ENCODE measurements around the gene TAS2R30. TPM values are rescaled to one million over a fixed set of nuclear protein-coding genes. Genes with fewer than 3 reads are reported as not detected.

TAS2R30 gene
- polyA plus RNA-seq, 1 experiment, result 0.07 TPM

DNA sequence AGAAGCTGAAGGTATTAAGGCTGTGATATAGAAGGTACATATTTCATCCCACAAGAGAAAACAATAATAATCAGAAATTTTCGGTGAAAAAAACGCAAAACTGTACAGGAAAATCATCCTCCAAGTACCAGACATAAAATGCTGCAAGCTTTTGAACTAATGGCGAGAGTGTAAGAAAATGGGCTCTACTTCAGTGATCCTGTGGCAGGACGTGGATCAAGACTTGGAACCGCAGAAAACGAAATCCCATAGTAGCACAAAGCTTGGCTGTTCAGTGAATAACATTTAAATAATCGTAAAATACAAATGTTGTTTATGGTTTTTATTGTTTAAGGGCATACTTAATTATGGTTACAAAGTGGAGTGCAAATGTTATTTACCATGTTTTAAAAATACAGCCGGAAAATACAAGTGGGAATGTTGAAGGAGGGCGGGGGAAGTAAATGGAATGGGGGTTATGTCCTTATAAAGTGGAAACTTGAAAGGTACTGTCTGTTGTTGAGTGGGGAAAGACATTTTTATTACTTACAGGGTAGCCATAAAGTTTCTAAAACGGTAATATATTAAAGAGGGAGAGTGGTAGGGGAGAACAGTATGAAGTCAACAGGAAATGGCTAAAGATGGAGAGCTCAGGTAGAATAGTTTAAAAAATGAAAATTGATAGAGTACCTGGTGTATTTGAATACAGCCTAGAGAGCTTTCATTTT lies 37.7 kb upstream of the TAS2R30 start:
- Histone ChIP-seq H3K27me3 (ENCODE audit: control insufficient read depth, insufficient read depth, low read length) (no peaks in the 10 kb centered on the region), H3K27ac (ENCODE audit: low read depth, low read length) (no peak overlapping the region), H3K9me3 (ENCODE audit: control insufficient read depth, insufficient read depth, low read length) (no peaks in the 10 kb centered on the region; the same call in 1 of the 2 replicates), H3K4me3 (ENCODE audit: low read depth, low read length) (peak overlapping the region; percentile 94)
- ChIA-PET POLR2A (interaction anchor here (0.6 to 1.6 kb wide), 7 partner anchors 9 to 449 kb away, joined by 3 to 7 read pairs (median 5); partner anchors contain the start of gene YBX3), CTCF (interaction anchor here (1.3 to 2.2 kb wide), 5 partner anchors 27 to 422 kb away, joined by 3 to 7 read pairs (median 5); no protein-coding TSS in a partner anchor)
- TF ChIP-seq, protein P1, sequence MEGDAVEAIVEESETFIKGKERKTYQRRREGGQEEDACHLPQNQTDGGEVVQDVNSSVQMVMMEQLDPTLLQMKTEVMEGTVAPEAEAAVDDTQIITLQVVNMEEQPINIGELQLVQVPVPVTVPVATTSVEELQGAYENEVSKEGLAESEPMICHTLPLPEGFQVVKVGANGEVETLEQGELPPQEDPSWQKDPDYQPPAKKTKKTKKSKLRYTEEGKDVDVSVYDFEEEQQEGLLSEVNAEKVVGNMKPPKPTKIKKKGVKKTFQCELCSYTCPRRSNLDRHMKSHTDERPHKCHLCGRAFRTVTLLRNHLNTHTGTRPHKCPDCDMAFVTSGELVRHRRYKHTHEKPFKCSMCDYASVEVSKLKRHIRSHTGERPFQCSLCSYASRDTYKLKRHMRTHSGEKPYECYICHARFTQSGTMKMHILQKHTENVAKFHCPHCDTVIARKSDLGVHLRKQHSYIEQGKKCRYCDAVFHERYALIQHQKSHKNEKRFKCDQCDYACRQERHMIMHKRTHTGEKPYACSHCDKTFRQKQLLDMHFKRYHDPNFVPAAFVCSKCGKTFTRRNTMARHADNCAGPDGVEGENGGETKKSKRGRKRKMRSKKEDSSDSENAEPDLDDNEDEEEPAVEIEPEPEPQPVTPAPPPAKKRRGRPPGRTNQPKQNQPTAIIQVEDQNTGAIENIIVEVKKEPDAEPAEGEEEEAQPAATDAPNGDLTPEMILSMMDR (IDR thresholded peaks at IDR 0.05; ENCODE audit: low read depth, low read length), result no peak
- DNase-seq (ENCODE audit: low read depth, low spot score), result no peak

DNA sequence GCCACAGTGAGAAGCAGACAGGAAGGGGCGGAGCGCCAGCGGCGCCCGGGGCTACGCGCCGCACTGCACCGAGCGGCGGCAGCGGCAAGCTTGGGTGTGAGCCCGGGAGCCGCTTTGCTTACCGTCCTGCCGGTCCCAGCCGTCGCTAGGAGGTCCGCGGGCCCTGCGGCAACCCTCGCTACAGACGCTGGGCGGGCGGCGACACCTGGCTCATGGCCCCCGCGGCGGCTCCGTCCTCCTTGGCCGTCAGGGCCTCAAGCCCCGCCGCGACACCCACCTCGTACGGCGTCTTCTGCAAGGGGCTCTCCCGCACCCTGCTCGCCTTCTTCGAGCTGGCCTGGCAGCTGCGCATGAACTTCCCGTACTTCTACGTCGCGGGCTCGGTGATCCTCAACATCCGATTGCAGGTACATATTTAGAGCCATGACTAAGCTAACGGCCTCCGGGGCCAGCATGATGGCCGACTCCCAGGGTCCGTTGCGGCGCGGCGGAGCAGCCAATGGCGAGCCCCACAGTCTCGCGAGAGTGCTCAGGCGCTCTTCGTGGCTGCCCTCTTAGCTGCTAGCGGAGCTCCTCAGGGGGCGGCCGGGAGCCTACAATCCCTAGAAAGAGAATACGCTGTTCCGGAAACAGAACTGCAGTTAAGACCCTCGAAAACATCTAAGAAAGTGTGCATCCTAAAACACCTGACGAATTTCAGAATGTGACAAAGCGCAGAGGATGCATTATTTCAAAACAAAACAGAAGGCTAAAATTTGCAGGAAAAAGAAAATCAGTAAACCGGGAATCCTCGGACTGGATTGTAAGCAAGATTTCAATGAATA lies 36.9 kb upstream of the TAS2R30 start, which contains the start of gene SMIM10L1:
TSS of gene SMIM10L1 (plus strand) at position 50 of the 824 bp plus-strand sequence. CDS start at position 213, 163 bp downstream.
- H3K27ac ChIP-seq (ENCODE audit: low read depth, low read length), result peak within 1 kb of the TSS; percentile 91
- peak within 1 kb of the TSS; percentile 94 for H3K4me3 ChIP-seq (ENCODE audit: low read depth, low read length)
- CTCF ChIA-PET, result interaction anchor here (0.7 to 2.0 kb wide), 6 partner anchors 28 to 807 kb away, joined by 3 to 6 read pairs (median 4); no protein-coding TSS in a partner anchor
- POLR2A ChIA-PET, result interaction anchor here (0.6 to 1.6 kb wide), 11 partner anchors 8 to 1633 kb away, joined by 3 to 7 read pairs (median 3); partner anchors contain the start of gene YBX3
- peak; percentile 88 for DNase-seq (ENCODE audit: low read depth, low spot score)
- no peaks in the 10 kb centered on the region; the same call in 1 of the 2 replicates for H3K9me3 ChIP-seq (ENCODE audit: control insufficient read depth, insufficient read depth, low read length)
- no peaks in the 10 kb centered on the region for H3K27me3 ChIP-seq (ENCODE audit: control insufficient read depth, insufficient read depth, low read length)
- TF ChIP-seq, protein P1 (IDR thresholded peaks at IDR 0.05; ENCODE audit: low read depth, low read length), result peak; percentile 29; the same call in 1 of the 2 replicates

DNA sequence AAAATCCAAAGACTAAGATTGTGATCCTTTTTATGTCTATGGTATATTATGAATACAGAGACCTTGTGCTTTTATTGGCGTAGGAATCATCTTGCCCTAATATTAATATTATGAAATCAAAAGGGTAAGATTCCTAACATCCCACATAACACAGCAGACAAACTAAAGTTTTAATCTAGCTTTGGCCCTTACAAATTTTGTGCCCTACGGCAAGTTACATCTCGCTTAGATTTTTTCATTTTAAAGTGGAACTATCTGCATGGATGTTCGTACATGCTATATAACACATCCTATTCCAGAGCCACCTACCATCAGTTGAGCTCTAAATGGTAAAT lies 36.3 kb upstream of the TAS2R30 start:
- no peaks in the 10 kb centered on the region for H3K27me3 ChIP-seq (ENCODE audit: control insufficient read depth, insufficient read depth, low read length)
- H3K9me3 ChIP-seq (ENCODE audit: control insufficient read depth, insufficient read depth, low read length), result no peaks in the 10 kb centered on the region; the same call in 1 of the 2 replicates
- DNase-seq (ENCODE audit: low read depth, low spot score), result no peak
- CTCF ChIA-PET, result interaction anchor here (1.3 to 2.0 kb wide), 3 partner anchors 315 to 420 kb away, joined by 3 to 6 read pairs (median 4); no protein-coding TSS in a partner anchor
- TF ChIP-seq, protein P1 (IDR thresholded peaks at IDR 0.05; ENCODE audit: low read depth, low read length), result no peak
- no peak overlapping the region for H3K27ac ChIP-seq (ENCODE audit: low read depth, low read length)
- peak overlapping the region; percentile 94 for H3K4me3 ChIP-seq (ENCODE audit: low read depth, low read length)
- POLR2A ChIA-PET, result interaction anchor here (0.6 to 1.6 kb wide), 7 partner anchors 8 to 1633 kb away, joined by 3 to 7 read pairs (median 3); partner anchors contain the start of gene YBX3

DNA sequence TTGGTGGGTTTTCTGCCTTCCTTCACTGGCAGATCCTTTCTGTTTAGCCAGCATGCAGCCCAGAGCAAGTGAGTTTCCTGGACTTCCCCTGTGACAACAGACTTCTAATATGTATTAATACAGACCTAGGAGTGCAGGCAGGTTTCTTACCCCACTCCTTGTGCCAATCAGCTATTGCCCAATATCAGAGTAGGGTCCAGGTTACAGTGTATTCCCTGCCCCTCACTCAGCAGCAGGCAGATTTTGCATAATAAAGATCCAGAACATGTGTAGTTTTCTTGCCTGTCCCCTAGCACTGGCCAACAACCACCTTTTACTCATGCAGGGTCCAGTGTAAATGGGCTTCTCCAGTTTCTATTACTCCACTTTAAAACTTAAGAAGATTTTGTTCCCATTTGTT lies 31.9 kb upstream of the TAS2R30 start:
- no peak overlapping the region for H3K27ac ChIP-seq (ENCODE audit: low read depth, low read length)
- no peaks in the 10 kb centered on the region; the same call in 1 of the 2 replicates for H3K9me3 ChIP-seq (ENCODE audit: control insufficient read depth, insufficient read depth, low read length)
- no peak for DNase-seq (ENCODE audit: low read depth, low spot score)
- H3K4me3 ChIP-seq (ENCODE audit: low read depth, low read length), result no peak overlapping the region
- ChIA-PET POLR2A (no interaction called here), CTCF (no interaction called here)
- TF ChIP-seq, protein P1 (IDR thresholded peaks at IDR 0.05; ENCODE audit: low read depth, low read length), result no peak
- no peaks in the 10 kb centered on the region for H3K27me3 ChIP-seq (ENCODE audit: control insufficient read depth, insufficient read depth, low read length)
